T-helper 2 cell treated with Interferon-gamma antibody and Interleukin-4, amounts not matched to agents 100 ng/mL and 5 ng/mL, for 36 hours (primary cell): Measurements from ENCODE around the gene FKBP1B. TPM values are rescaled to one million over a fixed set of nuclear protein-coding genes. Genes with fewer than 3 reads are reported as not detected.
"Not testable (repeated sequence)": the region's sequence is repeated elsewhere in the genome, so short reads cannot be mapped to it uniquely, and the experiment has no call there.

Source experiments
- intact Hi-C: fragments of 100-400 bp; cut with micrococcal nuclease; formaldehyde crosslinking; loops from one replicate; pipeline ENCODE4 v1.15.1; 2023
- total RNA-seq: library from RNA; stranded (reverse); gene quantifications from 2 replicates; pipeline ENCODE4 v1.2.3, GENCODE V29; 2022

The FKBP1B gene
- total RNA-seq, 1 donor from 2014 or later: 0.43 TPM

DNA sequence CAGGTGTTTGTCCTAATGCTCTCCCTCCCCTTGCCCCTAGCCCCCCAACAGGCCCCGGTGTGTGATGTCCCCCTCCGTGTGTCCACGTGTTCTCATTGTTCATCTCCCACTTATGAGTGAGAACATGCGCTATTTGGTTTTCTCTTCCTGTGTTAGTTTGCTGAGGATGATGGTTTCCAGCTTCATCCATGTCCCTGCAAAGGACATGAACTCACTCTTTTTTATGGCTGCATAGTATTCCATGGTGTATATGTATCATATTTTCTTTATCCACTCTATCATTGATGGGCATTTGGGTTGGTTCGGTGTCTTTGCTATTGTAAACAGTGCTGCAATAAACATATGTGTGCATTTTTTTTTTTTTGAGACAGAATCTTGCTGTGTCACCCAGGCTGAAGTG is 43.7 kb downstream of the FKBP1B start:
- intact Hi-C loops: not testable (repeated sequence)

DNA sequence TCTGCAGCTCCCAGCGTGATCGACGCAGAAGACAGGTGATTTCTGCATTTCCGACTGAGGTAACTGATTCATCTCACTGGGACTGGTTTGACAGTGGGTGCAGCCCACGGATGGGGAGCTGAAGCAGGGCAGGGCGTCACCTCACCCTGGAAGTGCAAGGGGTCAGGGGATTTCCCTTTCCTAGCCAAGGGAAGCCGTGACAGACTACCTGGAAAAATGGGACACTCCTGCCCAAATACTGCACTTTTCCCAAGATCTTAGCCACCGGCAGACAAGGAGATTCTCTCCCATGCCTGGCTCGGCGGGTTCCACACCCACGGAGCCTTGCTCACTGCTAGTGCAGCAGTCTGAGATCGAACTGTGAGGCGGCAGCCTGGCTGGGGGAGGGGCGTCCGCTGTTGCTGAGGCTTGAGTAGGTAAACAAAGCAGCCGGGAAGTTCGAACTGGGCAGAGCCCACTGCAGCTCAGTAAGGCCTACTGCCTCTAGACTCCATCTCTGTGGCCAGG is 45.7 kb downstream of the FKBP1B start:
- intact Hi-C loops: not testable (repeated sequence)

DNA sequence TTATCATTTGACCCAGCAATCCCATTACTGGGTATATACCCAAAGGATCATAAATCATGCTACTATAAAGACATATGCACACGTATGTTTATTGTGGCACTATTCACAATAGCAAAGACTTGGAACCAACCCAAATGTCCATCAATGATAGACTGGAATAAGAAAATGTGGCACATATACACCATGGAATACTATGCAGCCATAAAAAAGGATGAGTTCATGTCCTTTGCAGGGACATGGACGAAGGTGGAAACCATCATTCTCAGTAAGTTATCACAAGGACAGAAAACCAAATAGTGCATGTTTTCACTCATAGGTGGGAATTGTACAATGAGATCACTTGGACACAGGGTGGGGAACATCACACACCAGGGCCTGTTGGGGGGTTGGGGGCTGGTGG is 51.2 kb downstream of the FKBP1B start:
- intact Hi-C loops: not testable (repeated sequence)

DNA sequence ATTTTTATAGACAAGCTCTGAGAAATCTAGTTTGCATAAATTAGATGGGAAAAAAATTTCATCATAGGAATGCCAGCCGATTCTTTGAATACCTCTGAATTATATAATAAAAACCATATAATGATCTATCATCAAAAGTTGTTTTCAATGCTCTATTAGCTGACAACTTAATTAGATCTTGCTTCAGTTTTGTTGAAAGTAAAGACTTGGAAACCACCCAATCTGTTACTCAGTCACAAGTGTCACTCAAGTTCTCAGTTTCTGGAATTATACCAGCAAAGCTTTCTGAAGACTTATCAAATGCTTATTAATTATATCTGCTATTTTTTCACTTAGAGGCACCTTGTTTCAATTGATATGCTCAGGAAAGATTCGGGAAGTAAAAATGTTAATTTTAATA is 52.5 kb downstream of the FKBP1B start:
- intact Hi-C loops: no loop called here

DNA sequence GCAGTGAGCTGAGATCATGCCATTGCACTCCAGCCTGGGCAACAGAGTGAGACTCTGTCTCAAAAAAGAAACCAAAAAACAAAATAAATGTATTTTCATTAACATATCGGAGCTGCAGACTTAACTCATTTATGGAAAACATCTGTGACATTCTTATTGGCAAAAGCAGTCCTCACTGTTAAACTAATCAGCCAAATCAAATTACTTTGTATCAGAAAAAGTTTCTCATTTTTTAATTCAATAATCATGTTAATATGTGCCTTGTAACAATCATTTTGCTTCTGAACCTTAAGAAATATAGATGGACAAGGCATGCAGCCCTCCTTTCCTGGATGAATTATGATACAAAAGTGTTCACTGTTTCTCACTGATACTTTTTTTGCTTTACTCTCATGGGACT is 53.1 kb downstream of the FKBP1B start:
- intact Hi-C loops: no loop called here

DNA sequence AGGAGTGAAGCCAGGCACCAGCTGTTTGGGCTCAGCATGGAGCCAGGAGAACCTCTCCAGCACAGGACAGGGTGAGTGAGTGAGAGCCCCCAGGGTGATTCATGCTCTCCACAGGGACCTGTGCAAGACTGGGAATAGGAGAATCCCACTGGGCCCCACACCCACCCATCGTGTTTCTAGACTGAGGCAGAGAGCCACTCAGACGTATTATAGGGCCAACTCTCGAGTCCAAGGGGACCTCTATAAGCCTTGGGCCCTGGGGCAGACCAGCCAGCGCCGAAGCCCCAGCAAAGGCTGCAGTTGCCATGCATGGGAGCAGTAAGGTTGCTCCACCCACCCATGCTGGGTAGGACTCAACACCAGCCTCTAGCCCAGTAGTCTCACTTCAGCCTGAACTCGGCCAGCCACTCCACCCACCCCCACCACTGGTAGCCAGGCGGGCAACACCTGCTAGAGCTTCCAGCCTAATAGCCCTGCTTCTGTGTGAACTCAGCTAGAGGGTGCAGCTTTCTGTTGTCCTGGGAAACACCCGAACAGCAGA is 54.6 kb downstream of the FKBP1B start:
- intact Hi-C loops: no loop called here

DNA sequence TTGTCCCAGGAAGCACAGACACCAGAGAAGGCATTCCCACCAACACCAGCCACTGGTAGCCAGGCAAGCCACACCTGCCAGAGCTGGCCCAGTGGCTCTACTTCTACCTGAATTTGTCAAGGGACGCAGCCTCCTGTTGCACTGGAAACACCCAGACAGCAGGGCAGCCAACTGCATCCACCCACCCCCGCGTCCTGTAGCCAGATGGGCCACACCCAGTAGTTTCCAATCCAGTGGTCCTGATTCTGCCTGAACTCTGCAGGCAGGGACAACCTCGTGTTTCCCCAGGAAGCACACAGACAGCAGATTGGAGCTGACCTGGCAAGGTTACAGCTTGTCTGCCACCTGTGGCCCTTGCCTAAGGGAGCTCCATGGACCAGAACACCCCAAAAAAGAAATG is 55.4 kb downstream of the FKBP1B start:
- intact Hi-C loops: no loop called here

DNA sequence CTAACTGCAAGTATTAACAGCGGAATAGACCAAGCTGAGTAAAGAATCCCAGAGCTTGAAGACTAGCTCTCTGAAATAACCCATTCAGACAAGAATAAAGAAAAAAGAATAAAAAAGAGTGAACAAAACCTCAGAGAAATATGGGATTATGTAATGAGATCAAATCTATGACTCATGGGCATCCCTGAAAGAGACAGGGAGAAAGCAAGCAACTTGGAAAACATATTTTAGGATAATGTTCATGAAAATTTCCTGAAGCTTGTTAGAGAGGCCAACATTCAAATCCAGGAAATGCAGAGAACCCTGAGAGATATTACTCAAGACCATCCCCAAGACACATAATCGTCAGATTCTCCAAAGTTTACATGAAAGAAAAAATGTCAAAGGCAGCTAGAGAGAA is 56.3 kb downstream of the FKBP1B start:
- intact Hi-C loops: no loop called here

DNA sequence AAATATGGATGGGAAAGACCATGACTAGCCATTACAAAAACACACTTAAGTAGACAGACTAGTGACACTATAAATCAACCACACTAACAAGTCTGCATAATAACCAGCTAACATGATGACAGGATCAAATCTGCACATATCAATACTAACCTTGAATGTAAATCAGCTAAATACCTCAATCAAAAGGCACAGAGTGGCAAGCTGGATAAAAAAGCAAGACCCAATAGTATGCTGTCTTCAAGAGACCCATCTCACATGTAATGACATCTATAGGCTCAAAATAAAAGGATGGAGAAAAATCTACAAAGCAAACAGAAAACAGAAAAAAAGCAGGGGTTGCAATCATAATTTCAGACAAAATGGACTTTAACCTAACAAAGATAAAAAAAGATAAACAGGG is 57.2 kb downstream of the FKBP1B start:
- intact Hi-C loops: no loop called here

DNA sequence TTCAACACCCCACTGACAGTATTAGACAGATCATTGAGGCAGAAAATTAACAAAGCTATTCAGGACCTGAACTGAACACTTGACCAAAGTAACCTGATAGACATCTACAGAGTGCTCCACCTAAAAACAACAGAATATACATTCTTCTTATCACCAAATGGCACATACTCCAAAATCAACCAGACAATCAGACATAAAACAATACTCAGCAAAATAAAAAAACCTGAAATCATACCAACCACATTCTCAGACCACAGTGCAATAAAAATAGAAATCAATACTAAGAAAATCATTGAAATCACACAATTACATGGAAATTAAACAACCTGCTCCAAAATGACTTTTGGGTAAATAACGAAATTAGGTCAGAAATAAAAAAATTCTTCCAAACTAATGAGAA is 57.8 kb downstream of the FKBP1B start:
- intact Hi-C loops: no loop called here

DNA sequence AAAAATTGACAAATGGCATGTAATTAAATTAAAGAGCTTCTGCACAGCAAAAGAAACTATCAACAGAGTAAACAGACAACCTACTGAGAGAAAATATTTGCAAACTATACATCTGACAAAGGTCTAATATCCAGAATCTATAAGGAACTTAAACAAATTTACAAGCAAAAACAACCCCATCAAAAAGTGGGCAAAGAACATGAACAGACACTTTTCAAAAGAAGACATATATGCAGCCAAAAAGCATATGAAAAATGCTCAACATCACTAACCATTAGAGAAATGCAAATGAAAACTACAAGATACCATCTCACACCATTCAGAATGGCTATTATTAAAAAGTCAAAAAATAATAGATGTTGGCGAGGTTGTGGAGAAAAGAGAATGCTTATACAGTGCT is 59.9 kb downstream of the FKBP1B start:
- intact Hi-C loops: not testable (repeated sequence)

DNA sequence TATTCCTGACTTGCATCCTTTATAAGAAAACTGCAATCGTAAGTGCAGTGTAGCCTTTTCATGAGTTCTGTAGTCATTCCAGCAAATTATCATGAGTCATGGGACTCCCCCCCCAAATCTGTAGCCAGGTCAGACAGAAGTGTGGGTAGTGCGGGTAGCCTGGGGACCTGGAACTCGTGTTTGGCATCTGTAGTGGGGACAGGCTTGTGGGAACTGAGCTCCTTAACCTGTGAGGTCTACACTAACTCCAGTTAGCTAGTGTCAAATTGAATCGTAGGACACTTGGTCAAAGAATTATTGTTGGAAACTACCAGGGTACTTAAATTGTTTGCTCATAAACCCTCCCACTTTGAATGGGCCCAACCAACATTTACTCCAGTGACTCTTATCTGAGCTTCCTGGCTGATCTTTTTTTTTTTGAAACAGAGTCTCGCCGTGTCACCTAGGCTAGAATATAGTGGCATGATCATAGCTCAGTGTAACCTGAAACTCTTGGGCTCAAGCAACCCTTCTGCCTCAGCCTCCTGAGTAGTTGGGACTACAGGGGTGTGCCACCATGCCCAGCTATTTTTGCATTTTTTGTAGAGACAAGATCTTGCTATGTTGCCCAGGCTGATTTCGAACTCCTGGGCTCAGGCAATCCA is 61.2 kb downstream of the FKBP1B start:
- intact Hi-C loops: no loop called here

DNA sequence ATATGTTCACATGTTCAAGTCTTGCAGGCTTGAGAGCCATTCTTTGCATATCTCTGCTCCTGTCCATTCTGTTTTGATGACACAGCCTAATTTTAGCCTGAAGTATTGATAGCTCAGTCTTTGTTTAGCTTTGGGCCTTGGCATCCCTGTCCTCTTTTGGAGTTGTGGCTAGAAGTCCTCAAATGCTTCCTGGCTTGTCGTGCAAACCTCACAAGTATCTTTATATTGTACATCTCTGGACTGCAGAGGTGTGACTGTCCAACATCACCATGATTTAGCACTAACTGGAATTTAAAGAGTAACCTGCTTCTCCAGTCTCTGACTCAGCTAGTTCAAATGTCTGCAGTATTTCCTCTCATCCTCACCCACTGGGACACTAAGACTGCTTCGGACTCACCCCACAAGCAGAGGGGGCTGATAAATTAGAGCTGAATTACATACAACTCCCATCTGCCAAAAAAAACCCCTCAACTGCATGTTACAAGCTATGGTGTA is 61.9 kb downstream of the FKBP1B start:
- intact Hi-C loops: no loop called here

Other genes with a start within 250 kb of the FKBP1B start
- 25.5 and 28.8 TPM in 2 replicates for gene ATAD2B, start 122.6 kb upstream of the FKBP1B start, total RNA-seq
- 14.6 and 15.9 TPM in 2 replicates for gene UBXN2A, start 109.3 kb upstream of the FKBP1B start, total RNA-seq
- 0.09 TPM in 1 of 2 replicates, not detected in the other for gene MFSD2B, start 39.7 kb upstream of the FKBP1B start, total RNA-seq
- gene WDCP, start 2.4 kb upstream of the FKBP1B start, total RNA-seq: 20.2 and 22.3 TPM in 2 replicates
- gene SF3B6, start 26.6 kb downstream of the FKBP1B start, total RNA-seq: 92.5 and 94.6 TPM in 2 replicates
- 2.2 and 2.7 TPM in 2 replicates for gene TP53I3, start 35.1 kb downstream of the FKBP1B start, total RNA-seq
- not detected in 2 replicates for gene PFN4, start 73.6 kb downstream of the FKBP1B start, total RNA-seq
- gene FAM228B, start 73.7 kb downstream of the FKBP1B start, total RNA-seq: 6.6 and 6.8 TPM in 2 replicates
- gene FAM228A, start 125.3 kb downstream of the FKBP1B start, total RNA-seq: 0.57 TPM in 1 of 2 replicates, not detected in the other